HFF-Myc (cell line): ENCODE measurements around the gene SLAMF1.
A peak's percentile ranks its signal among the peaks of the same experiment; 100 is the strongest.

Source experiments
- DNase-seq: peaks from one replicate; pipeline ENCODE4 v3.0.0-alpha.2; 2011; ENCODE audit warnings: low read depth; ENCODE audit errors: extremely low read depth
- H3K4me3 ChIP-seq: replicated peaks from 2 replicates; pipeline ENCODE4 v1.5.1; 2011; ENCODE audit warnings: low read depth, mild to moderate bottlenecking, control low read depth, low read length
- CTCF ChIP-seq: IDR thresholded peaks from 2 replicates; pipeline ENCODE4 v1.5.1; 2012; ENCODE audit warnings: mild to moderate bottlenecking, low read depth, low read length, control low read depth; ENCODE audit errors: missing control alignments

The SLAMF1 gene

GRCh38 chr1:160680399-160680798 is 33.6 kb upstream of the SLAMF1 start:
- DNase-seq, result no peak
- H3K4me3 ChIP-seq, result no peak overlapping the region
- no peak for TF ChIP-seq CTCF

- H3K4me3 ChIP-seq, result no peak overlapping the region
- DNase-seq, result no peak
- no peak for TF ChIP-seq CTCF
Observed at GRCh38 chr1:160679893-160680292, 33.0 kb upstream of the SLAMF1 start.

DNA sequence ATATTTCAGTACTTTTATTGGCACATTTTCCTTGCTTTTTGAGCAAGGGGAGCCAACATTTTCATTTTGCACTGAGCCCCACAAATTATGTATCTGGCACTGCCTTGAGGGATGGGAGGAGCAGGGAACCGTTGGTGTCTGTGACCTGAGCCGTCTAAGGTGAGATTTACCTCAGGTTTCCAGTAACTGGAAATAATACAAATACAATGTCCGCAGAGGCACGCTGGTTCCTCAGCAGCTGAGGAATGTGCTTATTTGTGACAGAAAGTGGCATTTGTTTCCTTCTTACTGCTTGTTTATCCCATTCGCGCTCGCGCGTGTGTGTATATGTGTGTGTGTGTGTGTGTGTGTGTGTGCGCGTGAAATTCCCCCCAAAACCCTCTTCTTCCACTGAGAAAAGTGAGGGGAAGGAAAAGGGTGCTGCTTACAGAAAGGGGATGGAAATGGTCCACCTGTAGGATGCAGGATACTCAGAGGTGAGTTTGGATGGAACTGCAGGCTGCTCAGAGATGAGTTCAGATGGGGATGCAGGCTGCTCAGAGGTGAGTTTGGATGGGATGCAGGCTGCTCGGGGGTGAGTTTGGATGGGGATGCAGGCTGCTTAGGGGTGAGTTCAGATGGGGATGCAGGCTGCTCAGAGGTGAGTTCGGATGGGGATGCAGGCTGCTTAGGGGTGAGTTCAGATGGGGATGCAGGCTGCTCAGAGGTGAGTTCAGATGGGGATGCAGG is 30.2 kb upstream of the SLAMF1 start:
- no peak for TF ChIP-seq CTCF

DNA sequence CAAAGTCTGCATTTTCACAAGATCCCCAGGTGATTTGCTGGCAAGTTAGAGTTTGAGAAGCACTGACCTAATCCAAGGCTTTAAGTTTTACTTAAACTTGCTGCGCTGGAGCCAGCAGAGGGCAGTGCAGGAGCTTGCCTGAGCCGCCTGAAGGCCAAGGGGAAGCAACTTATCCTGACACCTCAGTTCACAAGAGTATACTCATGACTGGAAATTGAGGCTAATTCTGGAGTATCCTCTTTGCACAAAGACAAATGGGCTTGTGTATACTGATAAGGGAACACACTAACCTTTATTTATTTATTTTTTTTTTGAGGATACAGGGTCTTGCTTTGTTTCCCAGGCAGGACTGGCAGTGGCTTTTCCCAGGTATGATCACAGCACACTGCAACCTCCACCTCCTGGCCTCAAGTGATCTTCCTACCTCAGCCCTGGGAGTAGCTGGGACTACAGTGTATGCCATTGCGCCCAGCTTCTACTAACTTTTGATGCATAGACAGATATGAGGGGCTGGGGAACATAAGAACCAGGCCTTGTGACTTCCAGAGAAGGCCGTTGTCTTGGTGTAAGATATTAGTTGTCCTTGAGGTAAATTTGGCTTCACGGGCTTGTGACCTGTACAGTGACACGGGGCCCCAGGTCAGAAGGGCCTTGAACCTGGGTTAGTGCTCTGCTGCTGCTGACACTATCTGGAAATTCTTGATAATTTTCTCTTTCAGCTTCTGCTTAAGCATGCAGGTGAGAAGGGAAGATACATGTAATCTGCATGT is 29.0 kb upstream of the SLAMF1 start:
- TF ChIP-seq CTCF, result peak; percentile 75
- no peak overlapping the region for H3K4me3 ChIP-seq
- DNase-seq, result peak; percentile 4

More for the DNA sequence above, 30.2 kb upstream of the SLAMF1 start:
- H3K4me3 ChIP-seq, result no peak overlapping the region
- DNase-seq, result no peak

GRCh38 chr1:160674415-160674814 is 27.6 kb upstream of the SLAMF1 start:
- no peak overlapping the region for H3K4me3 ChIP-seq
- TF ChIP-seq CTCF, result no peak
- DNase-seq, result no peak

- no peak for DNase-seq
- no peak overlapping the region for H3K4me3 ChIP-seq
- no peak for TF ChIP-seq CTCF
Observed at GRCh38 chr1:160672789-160673695, 26.2 kb upstream of the SLAMF1 start.
